CD14-positive monocyte (primary cell): Measurements from ENCODE around the gene AGAP1. TPM values are rescaled to one million over a fixed set of nuclear protein-coding genes. Genes with fewer than 3 reads are reported as not detected.

Experiments
- DNase-seq, 3 donors: peaks; one replicate each; pipeline ENCODE4 v3.0.0-alpha.2; 2011 to 2022
- H2AFZ ChIP-seq: 2 replicates; pipeline ENCODE4 v1.6.0; 2012; ENCODE audit warnings: mild to moderate bottlenecking, low read depth, low read length, inconsistent platforms; ENCODE audit not compliant: insufficient read depth, poor library complexity, severe bottlenecking
- H3K27ac ChIP-seq, 2 donors: 1 replicate in 1 of 2; 2 replicates in 1 of 2; pipeline ENCODE4 v1.5.1; 2012 to 2013; ENCODE audit warnings: low read length in 2 of 2, control low read depth in 1 of 2, inconsistent platforms in 1 of 2, low read depth in 1 of 2, mild to moderate bottlenecking in 1 of 2
- H3K27me3 ChIP-seq, 2 donors: one replicate each; pipeline versions ENCODE4 v1.6.0 to v1.6.1; 2011 to 2013; ENCODE audit warnings: low read length in 2 of 2; ENCODE audit not compliant: control insufficient read depth in 2 of 2, insufficient read depth in 2 of 2
- H3K36me3 ChIP-seq, 2 donors: replicated peaks in 1 of 2; 1 replicate in 1 of 2; 2 replicates in 1 of 2; pipeline versions ENCODE4 v1.5.1 to v1.6.1; 2012 to 2013; ENCODE audit warnings: low read length in 2 of 2, control low read depth in 1 of 2, inconsistent platforms in 1 of 2, mild to moderate bottlenecking in 1 of 2; ENCODE audit not compliant: insufficient read depth in 2 of 2, control insufficient read depth in 1 of 2
- H3K4me1 ChIP-seq, 2 donors: 1 replicate in 1 of 2; 2 replicates in 1 of 2; pipeline versions ENCODE4 v1.5.1 to v1.6.1; 2012 to 2013; ENCODE audit warnings: low read length in 2 of 2, control low read depth in 1 of 2, inconsistent platforms in 1 of 2, mild to moderate bottlenecking in 1 of 2, moderate library complexity in 1 of 2; ENCODE audit not compliant: insufficient read depth in 2 of 2, control insufficient read depth in 1 of 2
- H3K4me2 ChIP-seq: replicated peaks from 2 replicates; pipeline ENCODE3; 2012; ENCODE audit warnings: low read length, moderate library complexity, mild to moderate bottlenecking; ENCODE audit not compliant: poor library complexity, severe bottlenecking; ENCODE audit errors: extremely low read depth
- H3K4me3 ChIP-seq, 3 experiments: fragments of 200-600 bp in 1 of 3; sonication (generic) in 1 of 3; replicated peaks in 1 of 3; 1 replicate in 2 of 3; 2 replicates in 1 of 3; pipeline ENCODE4 v1.5.1; 2011 to 2013; ENCODE audit warnings: low read length in 3 of 3, mild to moderate bottlenecking in 3 of 3, control low read depth in 2 of 3, low read depth in 2 of 3, inconsistent platforms in 1 of 3, moderate library complexity in 1 of 3
- H3K79me2 ChIP-seq: 2 replicates; pipeline ENCODE4 v1.6.0; 2012; ENCODE audit warnings: mild to moderate bottlenecking, control low read depth, inconsistent platforms, low read length, moderate library complexity; ENCODE audit not compliant: insufficient read depth
- H3K9ac ChIP-seq: 2 replicates; pipeline ENCODE4 v1.6.0; 2017; ENCODE audit warnings: low read length, mild to moderate bottlenecking; ENCODE audit not compliant: insufficient read depth, poor library complexity, severe bottlenecking
- H3K9me3 ChIP-seq, 2 donors: replicated peaks in 1 of 2; 1 replicate in 1 of 2; 2 replicates in 1 of 2; pipeline versions ENCODE4 v1.5.1 to v1.6.1; 2012 to 2013; ENCODE audit warnings: low read length in 2 of 2, control low read depth in 1 of 2; ENCODE audit not compliant: control insufficient read depth in 1 of 2, insufficient read depth in 1 of 2
- H4K20me1 ChIP-seq: 2 replicates; pipeline ENCODE4 v1.6.0; 2012; ENCODE audit warnings: mild to moderate bottlenecking, low read length, control low read depth, moderate library complexity; ENCODE audit not compliant: insufficient read depth
- H3K27ac Mint-ChIP-seq, 7 donors: one replicate each; pipeline ENCODE4 v1.8.0; 2020; ENCODE audit warnings: mild to moderate bottlenecking in 7 of 7, mixed read lengths in 7 of 7, moderate library complexity in 6 of 7, inconsistent platforms in 2 of 7
- H3K27me3 Mint-ChIP-seq, 3 donors: one replicate each; pipeline ENCODE4 v1.8.0; 2021 to 2022; ENCODE audit warnings: low read depth in 3 of 3, mild to moderate bottlenecking in 3 of 3, mixed read lengths in 3 of 3, moderate library complexity in 3 of 3, inconsistent platforms in 1 of 3
- H3K36me3 Mint-ChIP-seq, 2 donors: one replicate each; pipeline ENCODE4 v1.8.0; 2020; ENCODE audit warnings: mixed read lengths in 2 of 2, inconsistent platforms in 1 of 2, mild to moderate bottlenecking in 1 of 2
- H3K4me1 Mint-ChIP-seq: one replicate; pipeline ENCODE4 v1.8.0; 2020; ENCODE audit warnings: mild to moderate bottlenecking, mixed read lengths
- H3K4me3 Mint-ChIP-seq, 2 donors: one replicate each; pipeline ENCODE4 v1.8.0; 2020; ENCODE audit warnings: mild to moderate bottlenecking in 2 of 2, mixed read lengths in 2 of 2, moderate library complexity in 1 of 2
- H3K9me3 Mint-ChIP-seq, 7 donors: one replicate each; pipeline ENCODE4 v1.8.0; 2020 to 2022; ENCODE audit warnings: mixed read lengths in 7 of 7, mild to moderate bottlenecking in 6 of 7, moderate library complexity in 6 of 7, inconsistent platforms in 2 of 7
- WGBS: methylation state at CpG from one replicate; pipeline ENCODE4 v1.1.5; 2013; ENCODE audit warnings: missing lambda C conversion rate; ENCODE audit not compliant: insufficient coverage; 5-methylcytosine and 5-hydroxymethylcytosine counted together
- intact Hi-C, 2 donors: fragments of 100-400 bp; cut with micrococcal nuclease; formaldehyde crosslinking; loops; one replicate each; pipeline versions ENCODE4 v1.15.0 to v1.15.1; 2023
- polyA plus RNA-seq, 3 donors: library from polyadenylated mRNA; depleted of rRNA in 1 of 3; unstranded in 2 of 3; stranded (reverse) in 1 of 3; fragments of 300-500 nt in 2 of 3; fragments of >200 nt in 1 of 3; fragmentation: Illumina TruSeq in 2 of 3; gene quantifications; 1 replicate in 2 of 3; 2 replicates in 1 of 3; pipeline ENCODE4 v1.2.3, GENCODE V29; 2012 to 2021
- TF ChIP-seq, protein P1 (sequence below): fragments of 200-600 bp; IDR thresholded peaks from one replicate; pipeline ENCODE4 v1.8.0; 2022; ENCODE audit warnings: antibody characterized with exemption, mild to moderate bottlenecking

AGAP1 gene
- polyA plus RNA-seq, 3 donors: 0.12 TPM; not detected in 2

DNA sequence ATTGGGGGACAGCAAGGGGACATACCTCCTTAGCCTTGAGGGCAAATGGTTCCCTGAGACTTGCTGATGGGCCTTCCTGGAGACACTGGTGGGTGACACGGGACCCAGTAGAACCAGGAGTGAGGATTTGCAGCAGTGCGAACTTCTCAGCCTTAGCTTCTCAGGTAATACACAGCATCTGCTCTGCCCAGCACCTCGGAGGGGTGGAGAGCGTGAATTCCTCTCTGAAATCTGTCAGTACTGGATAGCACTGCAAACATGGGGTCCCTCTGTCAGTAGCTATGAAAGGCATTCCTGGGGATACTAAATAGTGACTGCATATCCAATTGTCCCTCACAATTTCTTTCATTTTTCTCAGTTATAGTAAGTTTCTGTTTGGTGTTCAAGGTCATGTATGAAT is 522.7 kb downstream of the AGAP1 start:
- Histone ChIP-seq H3K9me3 (no peaks in the 10 kb centered on the region), H3K27me3 (no peaks in the 10 kb centered on the region), H3K36me3 (no peaks in the 10 kb centered on the region), H4K20me1 (no peaks in the 10 kb centered on the region), H3K79me2 (no peaks in the 10 kb centered on the region), H2AFZ (no peak overlapping the region), H3K27ac (no peak overlapping the region), H3K4me1 (no peaks in the 10 kb centered on the region), H3K9ac (no peak overlapping the region), H3K4me2 (no peak overlapping the region), H3K4me3 (no peak overlapping the region)
- Mint-ChIP-seq H3K27ac (no peak overlapping the region), H3K27me3 (peaks cover 8 to 26% (median 19%) of the 10 kb centered on the region in 3 donors), H3K36me3 (no peaks in the 10 kb centered on the region), H3K4me3 (no peak overlapping the region), H3K9me3 (peaks cover 0 to 4% (median 2%) of the 10 kb centered on the region in 7 donors), H3K4me1 (no peaks in the 10 kb centered on the region)
- intact Hi-C loops: no loop called here
- WGBS: 100% methylated on average over 2 of the region's 4 CpGs
- TF ChIP-seq, protein P1, sequence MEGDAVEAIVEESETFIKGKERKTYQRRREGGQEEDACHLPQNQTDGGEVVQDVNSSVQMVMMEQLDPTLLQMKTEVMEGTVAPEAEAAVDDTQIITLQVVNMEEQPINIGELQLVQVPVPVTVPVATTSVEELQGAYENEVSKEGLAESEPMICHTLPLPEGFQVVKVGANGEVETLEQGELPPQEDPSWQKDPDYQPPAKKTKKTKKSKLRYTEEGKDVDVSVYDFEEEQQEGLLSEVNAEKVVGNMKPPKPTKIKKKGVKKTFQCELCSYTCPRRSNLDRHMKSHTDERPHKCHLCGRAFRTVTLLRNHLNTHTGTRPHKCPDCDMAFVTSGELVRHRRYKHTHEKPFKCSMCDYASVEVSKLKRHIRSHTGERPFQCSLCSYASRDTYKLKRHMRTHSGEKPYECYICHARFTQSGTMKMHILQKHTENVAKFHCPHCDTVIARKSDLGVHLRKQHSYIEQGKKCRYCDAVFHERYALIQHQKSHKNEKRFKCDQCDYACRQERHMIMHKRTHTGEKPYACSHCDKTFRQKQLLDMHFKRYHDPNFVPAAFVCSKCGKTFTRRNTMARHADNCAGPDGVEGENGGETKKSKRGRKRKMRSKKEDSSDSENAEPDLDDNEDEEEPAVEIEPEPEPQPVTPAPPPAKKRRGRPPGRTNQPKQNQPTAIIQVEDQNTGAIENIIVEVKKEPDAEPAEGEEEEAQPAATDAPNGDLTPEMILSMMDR: no peak
- DNase-seq: no peak

DNA sequence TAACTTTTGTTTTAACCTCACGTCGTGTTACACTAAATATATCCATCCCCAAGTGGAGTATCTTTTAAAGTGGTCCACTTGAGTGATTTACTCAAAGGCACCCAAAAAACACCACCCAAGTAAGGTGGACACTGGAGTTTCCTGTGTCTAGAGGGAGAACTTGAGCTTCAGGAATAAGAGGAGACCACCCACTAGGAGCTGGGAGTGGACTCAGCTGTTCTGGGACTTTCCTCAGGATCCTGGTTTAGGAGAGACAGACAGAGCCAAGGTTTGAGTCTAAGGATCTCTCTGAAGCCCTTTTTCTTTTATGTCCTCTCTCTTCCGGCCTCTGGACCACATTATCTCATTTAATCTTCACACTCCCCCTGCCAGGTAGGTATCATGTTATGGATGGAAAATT is 523.6 kb downstream of the AGAP1 start:
- no peaks in the 10 kb centered on the region for H4K20me1 ChIP-seq
- TF ChIP-seq, protein P1: no peak
- intact Hi-C loops: no loop called here
- WGBS: no CpG with 5 or more reads among the region's 3 CpGs
- H2AFZ ChIP-seq: no peak overlapping the region
- H3K9me3 ChIP-seq: no peaks in the 10 kb centered on the region
- no peaks in the 10 kb centered on the region for H3K79me2 ChIP-seq
- no peak for DNase-seq
- peaks cover 0 to 4% (median 2%) of the 10 kb centered on the region in 7 donors for H3K9me3 Mint-ChIP-seq
- no peaks in the 10 kb centered on the region for H3K27me3 ChIP-seq
- no peaks in the 10 kb centered on the region for H3K4me1 ChIP-seq
- no peaks in the 10 kb centered on the region for H3K4me1 Mint-ChIP-seq
- H3K36me3 Mint-ChIP-seq: no peaks in the 10 kb centered on the region
- H3K27me3 Mint-ChIP-seq: peaks cover 8 to 26% (median 19%) of the 10 kb centered on the region in 3 donors
- H3K4me3 Mint-ChIP-seq: no peak overlapping the region
- H3K9ac ChIP-seq: no peak overlapping the region
- no peak overlapping the region for H3K27ac Mint-ChIP-seq
- no peak overlapping the region for H3K4me2 ChIP-seq
- H3K27ac ChIP-seq: no peak overlapping the region
- H3K36me3 ChIP-seq: no peaks in the 10 kb centered on the region
- H3K4me3 ChIP-seq: no peak overlapping the region
